Measurements from ENCODE around the gene MIF. TPM values are rescaled to one million over a fixed set of nuclear protein-coding genes. Genes with fewer than 3 reads are reported as not detected.
A peak's percentile ranks its signal among the peaks of the same experiment; 100 is the strongest.
"Not testable (repeated sequence)": the region's sequence is repeated elsewhere in the genome, so short reads cannot be mapped to it uniquely, and the experiment has no call there.

Gene MIF
- total RNA-seq, 1 experiment from 2014 or later, result 311 TPM

DNA sequence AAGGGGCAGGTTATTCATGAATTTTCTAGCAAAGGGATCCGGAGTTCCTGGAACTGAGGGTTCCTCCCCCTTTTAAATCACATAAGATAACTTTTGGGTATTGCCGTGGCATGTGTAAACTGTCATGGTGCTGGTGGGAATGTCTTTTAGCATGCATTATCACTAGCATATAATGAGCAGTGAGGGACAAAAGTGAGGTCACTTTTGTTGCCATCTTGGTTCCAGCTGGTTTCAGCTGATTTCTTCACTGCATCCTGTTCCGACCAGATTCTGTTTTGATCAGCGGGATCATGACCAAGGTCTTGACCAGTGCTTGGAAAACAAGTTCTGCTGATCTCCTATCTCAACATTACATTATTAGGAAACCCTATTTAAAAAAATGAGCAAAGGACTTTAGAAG is 7.4 kb downstream of the MIF start:
- no peak for DNase-seq (ENCODE audit: low spot score)

DNA sequence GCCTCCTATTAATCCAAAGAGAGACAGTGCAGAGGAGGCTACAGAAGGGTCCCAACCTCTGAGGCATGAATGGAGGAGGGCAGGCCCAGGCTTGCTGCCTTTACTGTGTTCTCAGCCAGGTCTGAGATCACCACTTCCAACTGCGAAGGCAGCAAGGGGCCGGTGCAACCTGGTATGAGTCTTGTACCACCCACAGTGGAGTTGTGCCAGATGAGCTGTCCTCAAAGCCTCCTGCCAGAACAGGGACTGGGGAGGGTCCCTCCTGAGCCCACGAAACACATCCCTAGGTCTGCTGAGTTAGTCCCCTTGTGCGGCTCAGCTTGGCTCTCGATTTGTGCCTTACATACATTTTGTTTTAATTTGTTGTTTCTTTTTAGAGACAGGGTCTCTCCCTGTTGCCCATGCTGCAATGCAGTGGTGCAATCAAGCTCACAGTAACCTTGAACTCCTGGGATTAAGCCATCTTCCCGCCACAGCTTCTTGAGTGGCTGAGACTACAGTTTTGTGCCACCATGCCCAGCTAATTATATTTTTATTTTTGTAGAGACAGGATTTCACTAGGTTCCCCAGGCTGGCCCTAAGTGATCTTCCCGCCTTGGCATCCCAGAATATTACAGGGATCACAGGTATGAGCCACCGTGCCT is 9.3 kb downstream of the MIF start:
- no peak for DNase-seq (ENCODE audit: low spot score)

DNA sequence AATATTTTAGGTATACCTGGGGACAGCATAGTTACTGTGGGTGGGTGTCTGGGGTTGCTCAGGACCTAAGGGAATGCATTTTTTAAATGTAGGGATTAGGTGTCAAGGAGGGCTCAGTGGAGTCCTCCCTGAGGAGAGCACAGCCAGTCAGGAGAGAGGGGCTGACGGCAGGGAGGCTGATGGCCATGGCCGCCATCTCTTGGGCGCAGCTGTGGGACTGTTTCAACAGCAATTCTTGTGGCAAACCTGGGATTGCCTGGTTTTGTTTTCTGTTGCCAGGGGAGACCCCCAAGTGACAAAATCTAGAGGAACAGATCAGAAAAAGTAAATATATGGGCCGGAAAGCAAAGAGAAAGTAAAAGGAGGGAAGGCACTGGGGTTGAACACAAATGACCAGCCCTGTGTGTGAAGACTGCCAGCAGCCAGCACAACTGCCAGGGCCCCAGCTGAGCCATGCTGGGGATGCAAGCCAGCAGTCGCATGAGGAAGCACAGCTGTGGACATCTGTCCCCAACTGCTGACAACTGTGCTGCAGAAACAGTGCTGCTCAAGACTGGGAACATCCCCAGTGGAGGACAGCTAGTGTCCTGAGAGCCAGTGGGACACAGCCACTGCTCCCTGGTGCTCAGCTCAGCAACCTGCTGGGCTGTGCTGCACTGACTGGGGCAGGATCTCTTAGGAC is 10.5 kb downstream of the MIF start:
- DNase-seq (ENCODE audit: low spot score), result no peak

GRCh38 chr22:23906641-23907040 is 12.5 kb downstream of the MIF start:
- no peak for DNase-seq (ENCODE audit: low spot score)

DNA sequence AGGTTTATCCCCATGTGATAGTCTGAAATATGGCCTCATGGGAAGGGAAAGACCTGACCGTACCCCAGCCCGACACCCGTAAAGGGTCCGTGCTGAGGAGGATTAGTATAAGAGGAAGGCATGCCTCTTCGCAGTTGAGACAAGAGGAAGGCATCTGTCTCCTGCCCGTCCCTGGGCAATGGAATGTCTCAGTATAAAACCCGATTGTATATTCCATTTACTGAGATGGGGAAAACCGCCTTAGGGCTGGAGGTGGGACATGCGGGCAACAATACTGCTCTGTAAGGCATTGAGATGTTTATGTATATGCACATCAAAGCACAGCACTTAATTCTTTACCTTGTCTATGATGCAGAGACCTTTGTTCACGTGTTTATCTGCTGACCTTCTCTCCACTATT is 13.2 kb downstream of the MIF start:
- DNase-seq (ENCODE audit: low spot score), result not testable (repeated sequence)

DNA sequence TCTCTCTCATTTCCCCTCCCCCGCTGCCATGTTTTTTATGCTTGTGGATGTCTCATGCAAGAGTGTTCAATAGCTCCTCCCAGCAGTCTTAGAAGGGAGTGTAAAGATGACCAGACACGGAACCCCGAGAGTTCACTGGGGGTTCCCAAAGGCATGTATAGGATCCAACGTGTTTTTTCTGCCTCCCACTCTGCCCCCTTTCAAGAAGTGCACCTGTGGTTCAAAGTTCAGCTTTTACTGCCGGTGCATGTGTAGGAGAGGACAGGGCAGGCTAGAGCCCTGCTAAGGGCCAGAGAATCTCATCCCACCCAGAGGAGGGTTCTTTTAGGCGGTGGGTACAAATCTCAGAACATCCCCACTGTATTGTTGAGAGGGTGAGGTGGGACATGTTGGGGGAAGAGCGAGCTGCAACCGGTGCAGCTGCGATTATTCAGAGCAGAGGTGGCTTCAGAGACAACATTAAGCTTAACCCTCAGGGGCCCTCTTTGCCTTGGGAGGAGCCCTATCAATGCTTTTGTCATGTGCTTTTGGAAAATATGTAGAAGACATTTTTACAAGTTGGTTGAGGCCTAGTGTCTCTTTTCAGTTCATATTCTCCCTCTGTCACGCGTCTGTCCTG is 14.5 kb downstream of the MIF start:
- DNase-seq (ENCODE audit: low spot score), result no peak

- no peak for DNase-seq (ENCODE audit: low spot score)
These were observed 15.2 kb downstream of the MIF start for GRCh38 chr22:23909296-23909898.

GRCh38 chr22:23910496-23911190 is 16.5 kb downstream of the MIF start:
- DNase-seq (ENCODE audit: low spot score), result no peak

- DNase-seq (ENCODE audit: low spot score), result no peak
These were observed 17.3 kb downstream of the MIF start for GRCh38 chr22:23911318-23911980.

DNA sequence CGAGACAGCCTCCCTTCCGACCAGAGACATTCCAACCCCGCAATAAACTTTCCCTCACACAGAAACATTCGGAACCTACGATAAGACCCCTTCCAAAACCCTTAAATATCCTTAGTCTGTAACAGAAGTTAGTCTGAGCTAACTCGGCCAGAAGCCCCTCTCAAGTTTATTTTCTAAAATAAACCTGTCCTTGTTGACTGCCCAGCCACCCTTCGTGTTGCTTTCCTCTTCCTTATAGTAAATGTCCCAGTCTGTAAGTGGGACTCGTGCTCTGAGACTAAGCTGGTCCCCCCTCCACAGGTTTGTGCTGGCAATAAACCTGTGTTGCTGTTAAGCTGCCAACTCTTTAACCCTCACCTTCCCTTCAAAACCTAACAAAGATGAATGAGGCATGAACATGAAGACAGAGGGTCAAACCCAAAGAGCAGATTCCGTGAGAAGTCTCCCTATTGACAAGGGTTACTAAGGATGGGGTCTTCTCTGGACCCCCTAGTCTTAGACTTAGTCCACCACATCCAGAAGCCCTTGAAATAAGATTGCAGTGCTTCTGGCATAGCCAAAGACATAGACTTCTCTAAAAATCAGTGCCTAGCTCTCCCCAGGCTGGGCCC is 18.2 kb downstream of the MIF start:
- DNase-seq (ENCODE audit: low spot score), result no peak

DNA sequence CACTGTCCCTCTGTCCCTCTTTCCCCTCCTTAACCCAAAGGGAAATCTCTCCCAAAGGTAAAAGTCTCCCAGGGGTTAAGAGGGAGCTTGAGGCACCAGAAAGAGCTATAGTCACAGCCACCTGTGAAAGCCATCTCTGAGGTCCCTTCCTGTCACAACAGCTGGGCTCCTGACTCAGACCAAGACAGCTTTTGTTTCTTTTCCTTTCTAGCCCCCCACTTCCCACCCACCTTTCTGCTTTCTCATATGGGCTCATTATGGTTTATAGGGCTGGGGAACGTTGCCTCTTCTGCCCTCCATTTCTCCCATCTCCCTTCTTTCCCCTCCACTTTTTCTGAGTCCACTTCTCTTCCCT is 19.1 kb downstream of the MIF start:
- DNase-seq (ENCODE audit: low spot score), result no peak

DNA sequence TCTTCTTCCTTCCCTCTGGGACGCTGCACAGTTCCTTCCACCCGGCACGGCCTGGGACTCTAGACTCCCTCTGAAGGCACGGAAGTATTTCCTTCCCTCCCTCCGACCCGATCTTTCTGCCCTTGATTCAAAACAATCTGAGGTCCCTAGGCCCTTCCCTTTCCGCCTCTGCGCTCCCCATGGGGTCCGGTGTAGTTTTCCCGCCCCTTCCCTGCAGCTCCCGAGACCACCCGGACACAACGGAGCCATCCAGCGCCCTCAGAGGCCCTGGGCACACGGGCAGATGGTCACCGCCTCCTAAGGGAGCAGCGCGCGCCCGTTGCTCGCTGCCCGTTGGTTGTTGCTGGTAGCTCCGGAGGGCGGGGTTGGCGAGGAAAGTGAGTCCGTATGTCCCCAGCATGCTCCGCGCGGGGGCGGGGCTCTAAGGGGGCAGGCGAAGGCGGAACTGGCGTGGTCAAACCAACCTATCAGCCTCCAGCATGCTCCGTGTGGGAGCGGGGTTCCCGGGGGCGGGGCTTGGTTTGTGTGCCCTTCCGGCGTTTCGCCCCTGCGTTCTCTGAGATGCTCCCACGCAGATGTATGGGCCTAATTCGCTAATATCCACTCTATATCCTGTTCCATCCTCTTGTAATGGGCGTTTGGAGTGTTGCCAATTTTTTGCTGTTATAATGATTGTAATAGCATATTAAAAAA is 19.6 kb downstream of the MIF start:
- peak; percentile 97 for DNase-seq (ENCODE audit: low spot score)

DNA sequence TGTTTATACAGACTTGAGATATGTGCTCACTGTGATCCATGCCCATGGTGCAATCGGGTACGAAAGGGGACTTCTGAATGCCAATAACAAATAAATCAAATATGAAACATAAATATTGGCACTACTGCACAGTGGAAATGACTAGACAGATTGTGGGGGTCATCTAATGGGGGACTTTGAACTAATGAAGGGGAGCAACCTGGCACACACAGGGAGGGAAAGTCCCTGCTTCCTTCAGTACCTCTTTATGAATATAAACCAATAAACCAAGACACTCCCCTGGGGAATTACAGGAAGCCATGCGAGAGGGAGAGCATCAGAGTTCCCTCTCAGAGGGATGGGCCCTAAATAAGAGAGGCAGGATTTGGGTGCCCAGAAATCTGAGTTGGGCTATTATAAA is 21.1 kb downstream of the MIF start:
- no peak for DNase-seq (ENCODE audit: low spot score)

GRCh38 chr22:23920267-23920611 is 26.1 kb downstream of the MIF start:
- not testable (repeated sequence) for DNase-seq (ENCODE audit: low spot score)

- DNase-seq (ENCODE audit: low spot score), result peak; percentile 9
These were observed 27.5 kb downstream of the MIF start for GRCh38 chr22:23921586-23922201.

- no peak for DNase-seq (ENCODE audit: low spot score)
These were observed 28.7 kb downstream of the MIF start for GRCh38 chr22:23922921-23923320.

DNA sequence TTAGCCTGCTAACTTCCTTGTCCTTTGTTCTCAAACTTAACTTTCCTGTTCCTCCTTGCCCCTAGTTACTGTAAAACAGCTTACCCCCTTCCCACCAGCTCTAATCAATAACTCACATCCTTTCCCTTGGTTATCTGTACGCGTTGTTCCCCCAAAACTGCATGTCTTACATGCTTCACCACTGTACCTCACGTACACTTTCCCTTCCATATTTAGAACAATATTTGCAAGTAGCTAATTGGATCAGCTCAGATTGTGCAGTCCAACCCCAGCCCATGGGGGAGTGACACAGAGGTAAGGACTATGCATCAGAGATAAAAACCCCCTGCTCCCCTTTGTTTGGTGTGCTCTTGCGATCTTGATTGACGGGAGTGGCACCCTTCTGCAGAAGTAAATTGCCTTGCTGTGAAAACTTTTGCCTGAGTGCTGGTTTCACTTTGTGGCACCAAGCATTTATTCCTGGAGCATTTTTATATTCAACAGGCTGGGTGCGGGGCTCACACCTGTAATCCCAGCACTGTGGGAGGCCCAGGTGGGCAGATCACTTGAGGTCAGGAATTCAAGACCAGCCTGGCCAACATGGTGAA is 30.9 kb downstream of the MIF start:
- DNase-seq (ENCODE audit: low spot score), result no peak

GRCh38 chr22:23926561-23926960 is 32.4 kb downstream of the MIF start:
- DNase-seq (ENCODE audit: low spot score), result no peak

DNA sequence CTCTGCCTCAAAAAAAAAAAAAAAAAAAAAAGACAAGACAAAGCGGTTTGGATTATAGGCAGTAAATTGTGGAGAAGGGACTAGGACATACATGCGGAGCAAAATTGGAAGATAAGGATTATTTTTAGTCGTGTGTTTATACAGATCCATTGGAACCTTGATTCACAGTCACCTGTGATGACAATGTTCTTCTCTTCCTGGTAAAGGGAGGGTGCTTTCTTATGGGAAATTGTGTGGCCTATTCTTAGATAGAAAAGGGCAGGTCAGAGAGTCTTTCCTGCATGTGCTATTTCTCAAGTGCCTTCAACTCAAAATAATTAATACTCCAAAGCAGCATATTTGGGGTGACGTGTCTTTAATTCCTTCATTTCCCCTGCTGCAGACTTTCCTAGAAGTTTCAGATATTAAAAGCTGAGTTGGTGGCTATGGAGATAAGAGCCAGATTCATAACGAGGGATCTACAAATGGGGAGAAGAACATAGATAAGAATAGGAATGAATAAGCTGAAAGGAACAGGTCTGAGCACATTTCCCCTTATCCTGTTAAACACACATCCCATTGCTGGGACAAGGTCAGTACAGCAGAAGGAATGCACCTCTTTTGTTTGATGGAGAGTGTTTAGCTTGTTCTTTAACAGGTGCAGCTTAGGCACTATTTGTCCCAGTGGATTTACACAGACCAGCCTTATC is 44.3 kb downstream of the MIF start:
- DNase-seq (ENCODE audit: low spot score), result no peak

- DNase-seq (ENCODE audit: low spot score), result no peak
These were observed 44.8 kb downstream of the MIF start for GRCh38 chr22:23939017-23939357.
